Endothelial cell of umbilical vein (primary cell): ENCODE measurements around the gene DDA1.

Experiments used
- CTCF ChIP-seq, 2 donors: IDR thresholded peaks; 1 replicate in 1 of 2; 2 replicates in 1 of 2; pipeline ENCODE4 v1.5.1; 2011; ENCODE audit warnings: low read length in 2 of 2, mild to moderate bottlenecking in 2 of 2, moderate library complexity in 2 of 2, control low read depth in 1 of 2, inconsistent platforms in 1 of 2, low read depth in 1 of 2; ENCODE audit not compliant: insufficient read depth in 1 of 2; ENCODE audit errors: extremely low read depth in 1 of 2
- EZH2 ChIP-seq: IDR thresholded peaks from 2 replicates; pipeline ENCODE4 v1.6.1; 2012; ENCODE audit warnings: borderline replicate concordance, low read depth, mild to moderate bottlenecking, moderate library complexity, low read length, inconsistent platforms; ENCODE audit not compliant: severe bottlenecking
- GATA2 ChIP-seq: IDR thresholded peaks from 2 replicates; pipeline ENCODE4 v1.7.0; 2011; ENCODE audit warnings: low read depth, mild to moderate bottlenecking, moderate library complexity, mixed read lengths, low read length; ENCODE audit not compliant: insufficient read length, insufficient read depth
- MYC ChIP-seq: IDR thresholded peaks from one replicate; pipeline ENCODE4 v1.6.1; 2011; ENCODE audit warnings: mild to moderate bottlenecking, low read depth, low read length
- POLR2A ChIP-seq: IDR thresholded peaks from 2 replicates; pipeline ENCODE4 v1.6.1; 2012; ENCODE audit warnings: low read depth, mild to moderate bottlenecking, control low read depth, low read length
- POLR2AphosphoS5 ChIP-seq: IDR thresholded peaks from 2 replicates; pipeline ENCODE4 v1.6.1; 2012; ENCODE audit warnings: low read depth, mild to moderate bottlenecking, control low read depth, low read length, moderate library complexity; ENCODE audit not compliant: insufficient read depth

- TF ChIP-seq CTCF (IDR thresholded peaks at IDR 0.05; ENCODE audit: extremely low read depth in 1 of 2, insufficient read depth in 1 of 2, low read depth in 1 of 2, low read length in 2 of 2) (no peak), POLR2AphosphoS5 (no peak), EZH2 (no peak), MYC (no peak), GATA2 (no peak), POLR2A (no peak)
These were observed 5.5 kb upstream of the DDA1 start for GRCh38 chr19:17303940-17304267.
